Spleen (tissue), 11 donors: ENCODE results near the gene HNRNPUL1. TPM values are rescaled to one million over a fixed set of nuclear protein-coding genes. Genes with fewer than 3 reads are reported as not detected.

ENCODE experiments used
- DNase-seq: peaks from one replicate; pipeline ENCODE4 v3.0.0-alpha.2; 2020
- H3K27ac ChIP-seq, 8 donors: fragments of 200-600 bp; sonication (generic) in 7 of 8; 1 replicate in 4 of 8; 2 replicates in 4 of 8; pipeline versions ENCODE4 v1.5.0 to v1.8.0; 2016 to 2021; ENCODE audit warnings: inconsistent platforms in 4 of 8, mild to moderate bottlenecking in 4 of 8, moderate library complexity in 1 of 8
- H3K27me3 ChIP-seq, 7 donors: fragments of 200-600 bp; sonication (generic) in 6 of 7; replicated peaks in 1 of 7; 1 replicate in 4 of 7; 2 replicates in 3 of 7; pipeline versions ENCODE4 v1.5.0 to v1.8.0; 2016 to 2021; ENCODE audit warnings: inconsistent platforms in 3 of 7, mild to moderate bottlenecking in 1 of 7
- H3K36me3 ChIP-seq, 6 donors: fragments of 200-600 bp; sonication (generic) in 5 of 6; 1 replicate in 4 of 6; 2 replicates in 2 of 6; pipeline versions ENCODE4 v1.5.0 to v1.8.0; 2016 to 2021; ENCODE audit warnings: inconsistent platforms in 2 of 6
- H3K4me1 ChIP-seq, 6 donors: fragments of 200-600 bp; sonication (generic) in 5 of 6; 1 replicate in 3 of 6; 2 replicates in 3 of 6; pipeline versions ENCODE4 v1.5.0 to v1.8.0; 2016 to 2021; ENCODE audit warnings: inconsistent platforms in 3 of 6
- H3K4me3 ChIP-seq, 8 donors: fragments of 200-600 bp; sonication (generic) in 7 of 8; 1 replicate in 4 of 8; 2 replicates in 4 of 8; pipeline versions ENCODE4 v1.5.0 to v1.8.0; 2016 to 2021; ENCODE audit warnings: inconsistent platforms in 4 of 8, mild to moderate bottlenecking in 4 of 8, moderate library complexity in 2 of 8
- H3K9me3 ChIP-seq, 8 donors: fragments of 200-600 bp; sonication (generic) in 7 of 8; 1 replicate in 4 of 8; 2 replicates in 4 of 8; pipeline versions ENCODE4 v1.5.0 to v1.8.0; 2016 to 2021; ENCODE audit warnings: inconsistent platforms in 4 of 8
- CTCF ChIP-seq, 11 experiments: fragments of 200-600 bp in 7 of 11; fragments of 450-650 bp in 4 of 11; sonication (generic) in 4 of 11; IDR thresholded peaks in 8 of 11; conservative IDR thresholded peaks in 3 of 11; 1 replicate in 7 of 11; 2 replicates in 4 of 11; pipeline versions ENCODE4 v1.4.0 to v1.8.0; 2016 to 2021; ENCODE audit warnings: antibody characterized with exemption in 11 of 11, inconsistent platforms in 4 of 11, mild to moderate bottlenecking in 1 of 11
- POLR2A ChIP-seq, 3 donors: fragments of 450-650 bp; IDR thresholded peaks; one replicate each; pipeline ENCODE4 v1.5.1; 2017; ENCODE audit warnings: antibody characterized with exemption in 3 of 3, mild to moderate bottlenecking in 1 of 3
- POLR2AphosphoS5 ChIP-seq, 3 donors: sonication (generic); formaldehyde crosslinking; IDR thresholded peaks; one replicate each; pipeline ENCODE4 v1.5.1; 2017; ENCODE audit warnings: antibody characterized with exemption in 3 of 3
- WGBS, 5 donors: extraction: QIAGEN DNeasy Blood & Tissue Kit in 3 of 5; methylation state at CpG; one replicate each; pipeline versions ENCODE4 v1.1.5 to v1.1.7; 2013 to 2018; 5-methylcytosine and 5-hydroxymethylcytosine counted together
- intact Hi-C: fragments of 100-400 bp; cut with DNase I; formaldehyde crosslinking; loops from one replicate; pipeline ENCODE4 v1.15.0; 2023; ENCODE audit warnings: low total_unique reads
- polyA plus RNA-seq, 3 donors: library from polyadenylated mRNA; stranded (reverse); fragments of 200-250 nt; gene quantifications; one replicate each; pipeline ENCODE4 v1.2.1, GENCODE V29; 2013
- total RNA-seq, 7 donors: library from RNA; depleted of rRNA in 3 of 7; stranded (reverse); fragments of >200 nt in 3 of 7; fragmentation: NEBNext Ultra II Directional in 4 of 7; extraction: Animal tissue kit (Norgen Biotek cat#: 25700) in 4 of 7; gene quantifications; one replicate each; pipeline versions ENCODE4 v1.1.0 to v1.2.1, GENCODE V29; 2016 to 2021
- donor health status: healthy with polysubstance abuse.
- donor health status: DM: no; HTN: no; CAD: no; lungs with moderate emphysema.
- donor health status: DM: no; HTN: no; CAD: no.
- donor health status: Bipolar disorder and iron deficiency.
- donor health status: healthy.
- donor health status: DM: no; HTN: no; CAD: no.
- donor health status: DM: yes; HTN: yes; CAD: no.

HNRNPUL1 gene
- total and polyA plus RNA-seq, 10 donors = 53.9 to 213 (median 164) TPM

- Histone ChIP-seq H3K9me3 (no peaks in the 10 kb centered on the region), H3K4me1 (peaks cover 35 to 88% (median 60%) of the 10 kb centered on the region in 6 donors), H3K4me3 (peak overlapping the region; percentile 76 to 100 (median 98)), H3K27ac (peak overlapping the region; percentile 70 to 98 (median 95)), H3K27me3 (no peaks in the 10 kb centered on the region), H3K36me3 (peaks cover 0 to 34% (median 24%) of the 10 kb centered on the region in 6 donors)
- no peak for DNase-seq
- 2 to 3% (median 2%) methylated on average over 22 of the region's 22 CpGs for WGBS, 5 donors
- no peak for TF ChIP-seq CTCF (IDR thresholded peaks at IDR 0.05 in 8 of 11, conservative IDR thresholded peaks at IDR 0.05 in 3 of 11)
- intact Hi-C loops = no loop called here
These were observed 86.7 kb downstream of the HNRNPUL1 start for GRCh38 chr19:41350735-41351338.

- TF ChIP-seq POLR2AphosphoS5 (IDR thresholded peaks at IDR 0.05) (peak; percentile 83 to 87 (median 86)), CTCF (IDR thresholded peaks at IDR 0.05 in 8 of 11, conservative IDR thresholded peaks at IDR 0.05 in 3 of 11) (no peak), POLR2A (IDR thresholded peaks at IDR 0.05) (no peak)
- intact Hi-C loops = no loop called here
- 0 to 1% (median 0%) methylated on average over 37 to 58 of the region's 58 CpGs for WGBS, 5 donors
- Histone ChIP-seq H3K27ac (peak overlapping the region; percentile 70 to 98 (median 95)), H3K4me3 (peak overlapping the region; percentile 76 to 100 (median 98)), H3K4me1 (peaks cover 37 to 88% (median 66%) of the 10 kb centered on the region in 6 donors), H3K27me3 (no peaks in the 10 kb centered on the region), H3K36me3 (peaks cover 0 to 27% (median 17%) of the 10 kb centered on the region in 6 donors), H3K9me3 (no peaks in the 10 kb centered on the region)
- peak; percentile 97 for DNase-seq
These were observed 87.4 kb downstream of the HNRNPUL1 start for GRCh38 chr19:41351339-41352245.

GRCh38 chr19:41352279-41352608 is 88.1 kb downstream of the HNRNPUL1 start:
- 0 to 3% (median 1%) methylated on average over 11 to 12 of the region's 12 CpGs for WGBS, 5 donors
- H3K27ac ChIP-seq = peak overlapping the region; percentile 90 to 98 (median 95)

More at GRCh38 chr19:41352279-41352608, 88.1 kb downstream of the HNRNPUL1 start:
- Histone ChIP-seq H3K4me3 (peak overlapping the region; percentile 76 to 100 (median 98)), H3K36me3 (peaks cover 0 to 20% (median 11%) of the 10 kb centered on the region in 6 donors), H3K27me3 (no peaks in the 10 kb centered on the region), H3K9me3 (no peaks in the 10 kb centered on the region), H3K4me1 (peaks cover 37 to 88% (median 71%) of the 10 kb centered on the region in 6 donors)
- intact Hi-C loops = no loop called here
- no peak for DNase-seq
- TF ChIP-seq POLR2A (IDR thresholded peaks at IDR 0.05) (no peak), POLR2AphosphoS5 (IDR thresholded peaks at IDR 0.05) (no peak), CTCF (IDR thresholded peaks at IDR 0.05 in 8 of 11, conservative IDR thresholded peaks at IDR 0.05 in 3 of 11) (no peak)
